Activated CD8-positive, alpha-beta memory T cell treated with anti-CD3 and anti-CD28 coated beads, Interleukin-2, amount 50 U/mL, for 4 hours (primary cell): Measurements from ENCODE around the gene RASGRP4.

Experiments used
- DNase-seq: peaks from one replicate; pipeline ENCODE4 v3.0.0-alpha.2; 2020

Gene RASGRP4

GRCh38 chr19:38362076-38362945 is 63.7 kb downstream of the RASGRP4 start:
- peak; percentile 61 for DNase-seq

- DNase-seq: peak; percentile 50
Measured at GRCh38 chr19:38361633-38362075, 64.4 kb downstream of the RASGRP4 start.

- no peak for DNase-seq
Measured at GRCh38 chr19:38360839-38361631, 65.0 kb downstream of the RASGRP4 start.

- DNase-seq: no peak
Measured at GRCh38 chr19:38360351-38360750, 65.7 kb downstream of the RASGRP4 start.

GRCh38 chr19:38359242-38360021 is 66.6 kb downstream of the RASGRP4 start:
- no peak for DNase-seq
